ENCODE measurements around the gene PCNT. TPM values are rescaled to one million over a fixed set of nuclear protein-coding genes. Genes with fewer than 3 reads are reported as not detected.

Gene PCNT
- total and polyA plus RNA-seq, 10 of the 15 experiments (the other 5 are each of a cell fraction or from before 2014, with no cell fraction given) = 2.9 to 39.6 (median 20.5) TPM

GRCh38 chr21:46486481-46487126 lies 162.6 kb downstream of the PCNT start (continued):
- TF ChIP-seq BCLAF1 (IDR thresholded peaks at IDR 0.05) (no peak), KLF5 (IDR thresholded peaks at IDR 0.05; ENCODE audit: partially characterized antibody) (no peak), MTA2 (IDR thresholded peaks at IDR 0.05; ENCODE audit: low read depth) (no peak), IRF4 (IDR thresholded peaks at IDR 0.05; ENCODE audit: low read depth, low read length) (no peak)

- no peaks in the 10 kb centered on the region for H4K20me1 ChIP-seq (ENCODE audit: control insufficient read depth, insufficient read depth)
- H3K27me3 ChIP-seq (replicated peaks in 1 of 2; ENCODE audit: control insufficient read depth in 2 of 2, insufficient read depth in 2 of 2, low read length in 1 of 2) = no peaks in the 10 kb centered on the region
- no peak for FAIRE-seq
- H3K4me2 ChIP-seq (ENCODE audit: control insufficient read depth, insufficient read depth) = no peak overlapping the region
- no peak overlapping the region for H3K9ac ChIP-seq (ENCODE audit: control insufficient read depth, insufficient read depth, low read length)
- H2AFZ ChIP-seq (ENCODE audit: control insufficient read depth, low read depth, low read length) = no peak overlapping the region
- no peaks in the 10 kb centered on the region for H3K79me2 ChIP-seq (ENCODE audit: control insufficient read depth, insufficient read depth, low read length)
- no TSS peak for BruUV-seq (replicated peaks)
- ChIA-PET POLR2A (no interaction called here), RAD21 (ENCODE audit: unreplicated experiment) (no interaction called here), CTCF (interaction anchor here (1.5 kb wide), 1 partner anchor 12 kb away, joined by 4 read pairs; no protein-coding TSS in a partner anchor), SMC1A (ENCODE audit: uncharacterized antibody, unreplicated experiment) (no interaction called here)
- no peaks in the 10 kb centered on the region for H3K4me1 ChIP-seq (ENCODE audit: control insufficient read depth, insufficient read depth, low read length)
- DNase-seq (ENCODE audit: low read depth, low spot score) = no peak
- peaks cover 0 to 9% of the 10 kb centered on the region in 2 experiments for H3K36me3 ChIP-seq (ENCODE audit: control insufficient read depth in 2 of 2, insufficient read depth in 2 of 2, low read length in 1 of 2)
- intact Hi-C loops (cut with micrococcal nuclease; ENCODE audit: unreplicated experiment) (no loop called here), in situ Hi-C loops (cut with MboI) (no loop called here)
- no peak overlapping the region for H3K4me3 ChIP-seq
- no peak overlapping the region for H3K27ac ChIP-seq (ENCODE audit: control insufficient read depth, insufficient read depth)
- ATAC-seq = no peak
- H3K9me3 ChIP-seq (replicated peaks; ENCODE audit: control insufficient read depth, insufficient read depth, low read length) = no peaks in the 10 kb centered on the region; the same call in 2 of the 3 replicates
- WGBS (ENCODE audit: insufficient coverage, insufficient replicate concordance, low lambda C conversion rate, missing lambda C conversion rate) = 93% methylated on average over 6 of the region's 6 CpGs
- TF ChIP-seq KDM1A (IDR thresholded peaks at IDR 0.05; ENCODE audit: borderline replicate concordance) (no peak), SKIL (IDR thresholded peaks at IDR 0.05; ENCODE audit: low read depth, poor library complexity, severe bottlenecking) (no peak), SIX5 (IDR thresholded peaks at IDR 0.05; ENCODE audit: low read depth, low read length, severe bottlenecking) (no peak), IKZF2 (IDR thresholded peaks at IDR 0.05) (no peak), ZNF217 (IDR thresholded peaks at IDR 0.05) (no peak), POU2F2 (IDR thresholded peaks at IDR 0.05; ENCODE audit: borderline replicate concordance, low read depth, low read length) (no peak), STAT1 (conservative IDR thresholded peaks at IDR 0.05) (no peak), ZBTB11 (CRISPR knock-in tag; IDR thresholded peaks at IDR 0.05) (no peak)
- TF ChIP-seq, protein P1, sequence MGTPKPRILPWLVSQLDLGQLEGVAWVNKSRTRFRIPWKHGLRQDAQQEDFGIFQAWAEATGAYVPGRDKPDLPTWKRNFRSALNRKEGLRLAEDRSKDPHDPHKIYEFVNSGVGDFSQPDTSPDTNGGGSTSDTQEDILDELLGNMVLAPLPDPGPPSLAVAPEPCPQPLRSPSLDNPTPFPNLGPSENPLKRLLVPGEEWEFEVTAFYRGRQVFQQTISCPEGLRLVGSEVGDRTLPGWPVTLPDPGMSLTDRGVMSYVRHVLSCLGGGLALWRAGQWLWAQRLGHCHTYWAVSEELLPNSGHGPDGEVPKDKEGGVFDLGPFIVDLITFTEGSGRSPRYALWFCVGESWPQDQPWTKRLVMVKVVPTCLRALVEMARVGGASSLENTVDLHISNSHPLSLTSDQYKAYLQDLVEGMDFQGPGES (IDR thresholded peaks at IDR 0.05) = no peak
Observed at GRCh38 chr21:46489162-46489663, 165.3 kb downstream of the PCNT start.
